ENCODE results near the gene ALDOC.

DNA sequence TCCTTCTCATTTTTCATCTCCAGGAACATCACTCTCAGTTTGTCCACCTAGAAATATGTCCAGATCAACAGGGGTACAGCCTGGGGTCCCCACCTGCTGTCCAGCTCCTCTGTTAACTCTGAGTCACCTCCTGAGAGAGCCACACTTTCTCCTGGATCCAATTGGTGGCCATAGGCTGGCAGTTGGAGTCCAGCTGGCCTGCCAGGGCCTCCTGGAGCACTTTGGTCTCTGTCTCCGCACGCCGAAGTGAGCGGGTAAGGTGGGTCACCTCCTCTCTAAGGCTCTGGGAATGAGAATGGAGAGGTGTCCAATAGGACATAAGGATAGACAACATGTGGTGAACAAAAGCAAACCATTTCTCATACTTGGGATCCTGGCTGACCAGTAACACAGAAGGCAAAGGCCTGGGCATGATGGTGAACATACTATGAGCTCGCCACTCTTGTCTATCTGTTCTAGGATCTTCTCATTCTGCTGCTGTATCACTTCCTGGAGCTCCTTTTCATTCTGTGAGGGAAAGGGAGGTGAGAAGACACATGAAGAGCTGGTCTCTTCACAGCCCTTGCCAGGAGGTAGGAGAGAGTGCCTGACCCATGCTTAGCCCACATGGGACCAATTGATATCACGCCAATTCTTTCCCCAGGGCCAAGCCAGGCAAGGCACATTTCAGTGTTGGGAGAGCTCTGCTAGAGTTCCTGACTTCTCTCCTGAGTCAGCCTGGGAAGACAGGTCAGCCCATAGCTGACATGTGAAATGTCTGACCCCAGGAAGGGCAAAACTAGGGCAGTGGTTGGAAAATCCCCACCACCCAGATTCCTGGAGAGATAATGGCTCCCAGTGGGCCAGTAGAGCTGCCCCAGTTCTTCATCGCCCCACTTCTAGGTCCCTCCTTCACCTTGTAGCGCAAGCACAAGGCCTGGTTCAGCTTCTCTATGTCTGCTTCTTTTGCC lies 1.8 kb upstream of the ALDOC start:
- TF ChIP-seq REST (IDR thresholded peaks at IDR 0.05; ENCODE audit: unreplicated experiment) (no peak), CTCF (conservative IDR thresholded peaks at IDR 0.05; ENCODE audit: low read depth in 2 of 2) (no peak), EZH2phosphoT487 (IDR thresholded peaks at IDR 0.05; ENCODE audit: unreplicated experiment) (no peak), ZNF331 (CRISPR knock-in tag; IDR thresholded peaks at IDR 0.05; ENCODE audit: low read depth) (no peak), CREB1 (CRISPR knock-in tag; IDR thresholded peaks at IDR 0.05; ENCODE audit: low read depth) (no peak), EZH2 (IDR thresholded peaks at IDR 0.05; ENCODE audit: low read depth, unreplicated experiment) (no peak), POLR2AphosphoS5 (IDR thresholded peaks at IDR 0.05; ENCODE audit: low read depth) (no peak), NANOG (IDR thresholded peaks at IDR 0.05; ENCODE audit: borderline replicate concordance) (no peak), STAT1 (IDR thresholded peaks at IDR 0.05; ENCODE audit: unreplicated experiment) (no peak), ETS1 (IDR thresholded peaks at IDR 0.05) (no peak), JUNB (IDR thresholded peaks at IDR 0.05; ENCODE audit: unreplicated experiment) (no peak)
- TF ChIP-seq, protein P1, sequence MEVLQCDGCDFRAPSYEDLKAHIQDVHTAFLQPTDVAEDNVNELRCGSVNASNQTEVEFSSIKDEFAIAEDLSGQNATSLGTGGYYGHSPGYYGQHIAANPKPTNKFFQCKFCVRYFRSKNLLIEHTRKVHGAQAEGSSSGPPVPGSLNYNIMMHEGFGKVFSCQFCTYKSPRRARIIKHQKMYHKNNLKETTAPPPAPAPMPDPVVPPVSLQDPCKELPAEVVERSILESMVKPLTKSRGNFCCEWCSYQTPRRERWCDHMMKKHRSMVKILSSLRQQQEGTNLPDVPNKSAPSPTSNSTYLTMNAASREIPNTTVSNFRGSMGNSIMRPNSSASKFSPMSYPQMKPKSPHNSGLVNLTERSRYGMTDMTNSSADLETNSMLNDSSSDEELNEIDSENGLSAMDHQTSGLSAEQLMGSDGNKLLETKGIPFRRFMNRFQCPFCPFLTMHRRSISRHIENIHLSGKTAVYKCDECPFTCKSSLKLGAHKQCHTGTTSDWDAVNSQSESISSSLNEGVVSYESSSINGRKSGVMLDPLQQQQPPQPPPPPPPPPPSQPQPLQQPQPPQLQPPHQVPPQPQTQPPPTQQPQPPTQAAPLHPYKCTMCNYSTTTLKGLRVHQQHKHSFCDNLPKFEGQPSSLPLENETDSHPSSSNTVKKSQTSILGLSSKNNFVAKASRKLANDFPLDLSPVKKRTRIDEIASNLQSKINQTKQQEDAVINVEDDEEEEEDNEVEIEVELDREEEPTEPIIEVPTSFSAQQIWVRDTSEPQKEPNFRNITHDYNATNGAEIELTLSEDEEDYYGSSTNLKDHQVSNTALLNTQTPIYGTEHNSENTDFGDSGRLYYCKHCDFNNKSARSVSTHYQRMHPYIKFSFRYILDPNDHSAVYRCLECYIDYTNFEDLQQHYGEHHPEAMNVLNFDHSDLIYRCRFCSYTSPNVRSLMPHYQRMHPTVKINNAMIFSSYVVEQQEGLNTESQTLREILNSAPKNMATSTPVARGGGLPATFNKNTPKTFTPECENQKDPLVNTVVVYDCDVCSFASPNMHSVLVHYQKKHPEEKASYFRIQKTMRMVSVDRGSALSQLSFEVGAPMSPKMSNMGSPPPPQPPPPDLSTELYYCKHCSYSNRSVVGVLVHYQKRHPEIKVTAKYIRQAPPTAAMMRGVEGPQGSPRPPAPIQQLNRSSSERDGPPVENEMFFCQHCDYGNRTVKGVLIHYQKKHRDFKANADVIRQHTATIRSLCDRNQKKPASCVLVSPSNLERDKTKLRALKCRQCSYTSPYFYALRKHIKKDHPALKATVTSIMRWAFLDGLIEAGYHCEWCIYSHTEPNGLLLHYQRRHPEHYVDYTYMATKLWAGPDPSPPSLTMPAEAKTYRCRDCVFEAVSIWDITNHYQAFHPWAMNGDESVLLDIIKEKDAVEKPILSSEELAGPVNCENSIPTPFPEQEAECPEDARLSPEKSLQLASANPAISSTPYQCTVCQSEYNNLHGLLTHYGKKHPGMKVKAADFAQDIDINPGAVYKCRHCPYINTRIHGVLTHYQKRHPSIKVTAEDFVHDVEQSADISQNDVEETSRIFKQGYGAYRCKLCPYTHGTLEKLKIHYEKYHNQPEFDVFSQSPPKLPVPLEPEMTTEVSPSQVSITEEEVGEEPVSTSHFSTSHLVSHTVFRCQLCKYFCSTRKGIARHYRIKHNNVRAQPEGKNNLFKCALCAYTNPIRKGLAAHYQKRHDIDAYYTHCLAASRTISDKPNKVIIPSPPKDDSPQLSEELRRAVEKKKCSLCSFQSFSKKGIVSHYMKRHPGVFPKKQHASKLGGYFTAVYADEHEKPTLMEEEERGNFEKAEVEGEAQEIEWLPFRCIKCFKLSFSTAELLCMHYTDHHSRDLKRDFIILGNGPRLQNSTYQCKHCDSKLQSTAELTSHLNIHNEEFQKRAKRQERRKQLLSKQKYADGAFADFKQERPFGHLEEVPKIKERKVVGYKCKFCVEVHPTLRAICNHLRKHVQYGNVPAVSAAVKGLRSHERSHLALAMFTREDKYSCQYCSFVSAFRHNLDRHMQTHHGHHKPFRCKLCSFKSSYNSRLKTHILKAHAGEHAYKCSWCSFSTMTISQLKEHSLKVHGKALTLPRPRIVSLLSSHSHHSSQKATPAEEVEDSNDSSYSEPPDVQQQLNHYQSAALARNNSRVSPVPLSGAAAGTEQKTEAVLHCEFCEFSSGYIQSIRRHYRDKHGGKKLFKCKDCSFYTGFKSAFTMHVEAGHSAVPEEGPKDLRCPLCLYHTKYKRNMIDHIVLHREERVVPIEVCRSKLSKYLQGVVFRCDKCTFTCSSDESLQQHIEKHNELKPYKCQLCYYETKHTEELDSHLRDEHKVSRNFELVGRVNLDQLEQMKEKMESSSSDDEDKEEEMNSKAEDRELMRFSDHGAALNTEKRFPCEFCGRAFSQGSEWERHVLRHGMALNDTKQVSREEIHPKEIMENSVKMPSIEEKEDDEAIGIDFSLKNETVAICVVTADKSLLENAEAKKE (CRISPR knock-in tag; IDR thresholded peaks at IDR 0.05) = no peak
